Epithelial cell of proximal tubule (primary cell): ENCODE results near the gene DCUN1D3. TPM values are rescaled to one million over a fixed set of nuclear protein-coding genes. Genes with fewer than 3 reads are reported as not detected.

Source experiments
- DNase-seq: peaks from one replicate; pipeline ENCODE4 v3.0.0-alpha.2; 2011; ENCODE audit warnings: low read depth
- H3K4me3 ChIP-seq: 2 replicates; pipeline ENCODE4 v1.5.1; 2011; ENCODE audit warnings: low read depth, mild to moderate bottlenecking, low read length
- total RNA-seq: library from RNA; depleted of rRNA; stranded (reverse); fragments of >200 nt; gene quantifications from 2 replicates; pipeline ENCODE4 v1.2.3, GENCODE V29; 2015
- TF ChIP-seq, protein P1 (sequence below): conservative IDR thresholded peaks from 2 replicates; pipeline ENCODE4 v1.5.1; 2012; ENCODE audit warnings: low read depth, mild to moderate bottlenecking, low read length

The DCUN1D3 gene
- total RNA-seq, 1 donor from 2014 or later = 7.5 TPM

DNA sequence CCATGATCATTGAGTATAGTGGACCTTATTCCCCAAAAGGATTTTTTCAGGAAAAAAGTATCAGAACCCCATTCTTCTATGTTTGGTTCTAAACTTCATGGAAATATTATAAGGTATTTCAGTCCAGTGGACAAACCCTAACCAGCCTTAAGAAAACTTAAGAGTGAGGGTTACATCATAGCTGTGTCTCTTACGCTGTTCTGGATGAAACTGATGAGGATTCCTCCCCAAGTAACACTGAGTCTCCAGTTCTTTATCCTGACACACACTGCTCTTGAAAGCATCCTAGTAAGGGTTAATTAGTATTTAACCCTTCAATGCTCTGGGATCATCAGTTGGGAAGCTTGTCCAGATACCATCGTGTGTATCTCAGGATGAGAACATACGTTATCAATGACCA is 5.4 kb upstream of the DCUN1D3 start:
- no peak overlapping the region for H3K4me3 ChIP-seq
- TF ChIP-seq, protein P1, sequence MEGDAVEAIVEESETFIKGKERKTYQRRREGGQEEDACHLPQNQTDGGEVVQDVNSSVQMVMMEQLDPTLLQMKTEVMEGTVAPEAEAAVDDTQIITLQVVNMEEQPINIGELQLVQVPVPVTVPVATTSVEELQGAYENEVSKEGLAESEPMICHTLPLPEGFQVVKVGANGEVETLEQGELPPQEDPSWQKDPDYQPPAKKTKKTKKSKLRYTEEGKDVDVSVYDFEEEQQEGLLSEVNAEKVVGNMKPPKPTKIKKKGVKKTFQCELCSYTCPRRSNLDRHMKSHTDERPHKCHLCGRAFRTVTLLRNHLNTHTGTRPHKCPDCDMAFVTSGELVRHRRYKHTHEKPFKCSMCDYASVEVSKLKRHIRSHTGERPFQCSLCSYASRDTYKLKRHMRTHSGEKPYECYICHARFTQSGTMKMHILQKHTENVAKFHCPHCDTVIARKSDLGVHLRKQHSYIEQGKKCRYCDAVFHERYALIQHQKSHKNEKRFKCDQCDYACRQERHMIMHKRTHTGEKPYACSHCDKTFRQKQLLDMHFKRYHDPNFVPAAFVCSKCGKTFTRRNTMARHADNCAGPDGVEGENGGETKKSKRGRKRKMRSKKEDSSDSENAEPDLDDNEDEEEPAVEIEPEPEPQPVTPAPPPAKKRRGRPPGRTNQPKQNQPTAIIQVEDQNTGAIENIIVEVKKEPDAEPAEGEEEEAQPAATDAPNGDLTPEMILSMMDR = no peak
- no peak for DNase-seq

DNA sequence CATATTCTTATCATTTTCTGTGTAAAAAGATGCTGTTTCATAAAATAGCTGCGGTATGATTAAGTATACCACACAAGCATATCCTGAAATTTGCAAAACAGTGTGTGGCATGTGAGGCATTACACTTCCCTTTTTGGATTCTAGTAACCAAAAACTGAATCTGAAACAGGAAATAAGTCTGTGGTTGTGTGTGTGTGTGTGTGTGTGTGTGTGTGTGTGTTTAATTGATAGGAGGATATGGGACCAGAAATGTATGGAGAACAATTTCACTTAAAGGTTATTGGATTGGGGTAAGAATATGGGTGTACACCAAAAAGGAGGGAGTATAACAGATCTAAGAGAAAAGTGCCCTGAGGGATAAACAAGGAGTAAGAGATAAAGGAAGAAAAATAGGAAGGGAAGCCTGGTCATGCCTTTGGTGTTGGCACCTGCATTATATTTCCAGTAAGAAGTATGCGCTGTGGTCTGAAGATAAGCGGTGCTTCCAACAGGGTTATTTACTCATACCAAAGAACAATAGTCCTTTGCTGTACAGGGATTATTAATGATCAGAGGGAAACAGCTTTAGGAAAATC is 4.4 kb upstream of the DCUN1D3 start:
- TF ChIP-seq, protein P1 = no peak
- no peak for DNase-seq
- no peak overlapping the region for H3K4me3 ChIP-seq

DNA sequence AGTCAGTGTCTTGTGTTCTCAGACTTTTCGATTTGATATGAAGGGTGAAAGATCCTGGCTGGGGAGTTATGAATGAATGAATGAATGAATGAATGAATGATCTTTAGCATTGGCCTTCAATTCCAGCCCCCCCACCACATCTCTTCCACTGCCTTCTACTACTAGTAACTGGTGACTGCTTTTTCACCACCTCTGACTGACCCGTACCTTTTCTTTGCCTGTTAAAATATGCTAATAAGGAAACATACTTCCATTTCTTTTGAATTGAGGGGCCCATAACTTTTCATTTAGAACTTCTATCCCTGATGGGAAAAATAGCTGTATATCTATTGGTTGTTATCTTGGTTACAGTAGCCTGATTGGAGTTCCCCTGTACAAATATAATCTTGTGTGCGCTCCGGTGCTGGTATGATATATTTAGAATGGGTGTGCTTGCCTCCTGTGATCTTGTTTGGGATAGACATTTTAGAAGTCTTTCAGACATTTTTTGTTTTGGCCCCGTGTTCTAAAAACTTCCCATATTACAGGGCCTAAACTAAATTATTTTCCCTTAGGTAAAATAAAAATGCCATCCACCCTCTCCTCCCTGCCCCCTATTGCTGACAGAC is 3.8 kb upstream of the DCUN1D3 start:
- TF ChIP-seq, protein P1 = no peak
- H3K4me3 ChIP-seq = no peak overlapping the region
- DNase-seq = no peak

DNA sequence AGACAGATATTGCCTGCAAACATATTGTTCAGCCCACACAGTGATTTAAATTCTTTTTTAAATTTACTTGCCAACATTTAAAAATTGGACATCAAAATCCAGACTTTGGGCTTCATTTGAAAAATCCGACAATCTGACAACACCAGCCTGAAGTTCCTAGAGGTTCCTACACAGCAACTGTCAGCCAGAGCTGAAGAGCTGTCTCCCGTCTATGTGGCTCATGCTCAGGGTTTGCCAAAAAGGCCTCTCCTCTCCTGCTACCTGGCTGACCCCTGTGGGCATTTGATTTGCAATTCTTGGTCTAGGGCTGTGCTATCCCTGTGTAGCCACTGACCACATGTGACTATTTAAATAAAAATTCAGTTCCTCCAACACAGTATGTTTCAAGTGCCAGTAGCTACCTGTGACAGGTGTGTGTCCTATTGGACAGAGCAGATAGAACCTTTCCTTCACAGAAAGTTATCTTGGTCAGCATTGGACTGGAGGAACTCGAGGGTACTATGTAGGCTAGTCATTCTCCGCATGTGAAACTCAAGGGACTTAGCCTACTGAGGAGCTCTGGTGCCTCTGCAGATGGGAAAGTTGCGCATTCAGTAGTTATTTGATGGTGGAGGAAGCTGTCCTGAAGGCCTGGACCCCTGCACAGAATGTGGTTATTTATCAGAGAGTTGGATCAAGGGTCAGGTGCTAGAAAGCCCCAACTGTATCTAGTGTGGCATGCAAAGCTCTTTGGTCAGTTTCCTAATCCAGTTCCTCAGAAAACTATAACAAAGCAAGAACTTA is 3.1 kb upstream of the DCUN1D3 start:
- H3K4me3 ChIP-seq = no peak overlapping the region
- TF ChIP-seq, protein P1 = no peak
- DNase-seq = no peak

DNA sequence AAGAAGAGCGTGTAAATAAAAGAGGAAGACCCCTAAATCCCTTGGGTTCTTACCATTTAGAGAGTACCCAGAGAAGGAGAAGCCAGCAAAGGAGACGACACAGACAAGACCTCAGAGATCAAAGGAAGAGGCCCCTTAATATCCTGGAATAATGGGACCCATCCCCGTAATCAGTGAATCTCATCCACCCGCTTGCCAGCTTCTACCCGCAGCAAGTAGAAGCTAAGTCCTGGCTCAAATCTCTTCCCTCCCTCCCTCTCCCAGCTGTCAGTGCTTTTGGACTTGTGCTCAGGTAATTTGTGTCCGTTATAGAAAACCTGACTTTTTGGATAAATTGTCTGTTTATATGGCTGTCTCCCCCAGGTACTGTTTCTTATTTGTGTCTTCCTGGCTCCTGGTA is 2.3 kb upstream of the DCUN1D3 start:
- DNase-seq = no peak
- no peak overlapping the region for H3K4me3 ChIP-seq
- TF ChIP-seq, protein P1 = no peak

DNA sequence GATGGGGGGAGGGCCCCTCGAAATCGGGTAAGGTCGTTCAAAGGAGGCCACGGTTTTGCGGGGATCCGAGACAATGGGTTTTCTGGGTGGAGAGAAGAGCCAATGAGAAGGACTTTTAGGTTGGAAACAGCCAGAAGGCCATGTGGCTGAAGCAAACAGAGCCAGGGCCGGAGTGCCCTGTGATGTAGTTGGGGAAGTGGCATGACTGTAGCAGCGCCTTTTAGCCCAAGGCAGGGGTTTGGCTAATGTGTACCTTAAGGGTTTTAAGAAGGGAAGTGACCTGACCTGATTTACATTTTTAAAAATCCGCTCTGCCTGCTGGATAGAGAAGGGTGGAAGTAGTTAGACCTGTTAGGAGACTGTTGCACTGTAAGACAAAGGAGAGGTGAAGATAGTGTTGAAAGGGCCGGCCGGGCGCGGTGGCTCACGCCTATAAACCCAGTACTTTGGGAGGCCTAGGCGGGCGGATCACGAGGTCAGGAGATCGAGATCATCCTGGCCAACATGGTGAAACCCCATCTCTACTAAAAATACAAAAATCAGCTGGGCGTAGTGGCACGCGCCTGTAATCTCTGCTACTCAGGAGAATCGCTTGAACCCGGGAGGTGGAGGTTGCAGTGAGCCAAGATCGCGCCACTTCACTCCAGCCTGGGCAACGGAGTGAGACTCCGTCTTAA is 1.4 kb upstream of the DCUN1D3 start:
- no peak for DNase-seq
- H3K4me3 ChIP-seq = peak overlapping the region; percentile 89
- TF ChIP-seq, protein P1 = no peak
